WTC11 (cell line): ENCODE measurements around the gene NOA1. TPM values are rescaled to one million over a fixed set of nuclear protein-coding genes. Genes with fewer than 3 reads are reported as not detected.
"Not testable (repeated sequence)": the region's sequence is repeated elsewhere in the genome, so short reads cannot be mapped to it uniquely, and the experiment has no call there.

Experiments used
- ATAC-seq: fragments of 200-7000 bp; cut with Tn5 transposase; 2 replicates; pipeline ENCODE4 v1.10.0; 2021; ENCODE audit warnings: mild to moderate bottlenecking, moderate library complexity
- CTCF ChIA-PET: fragments of 300-600 bp; sonication (Branson Sonifier 250); formaldehyde crosslinking; loops from one replicate; lab custom pipeline; 2021; ENCODE audit warnings: antibody characterized with exemption; lab: Charles Lee
- POLR2A ChIA-PET: fragments of 350-600 bp; sonication (Branson Sonifier 250); formaldehyde crosslinking; loops from one replicate; lab custom pipeline; 2021; ENCODE audit warnings: antibody characterized with exemption; lab: Charles Lee
- DNase-seq: peaks from one replicate; pipeline ENCODE4 v3.0.0; 2021; ENCODE audit warnings: low spot score
- H3K27ac Mint-ChIP-seq: 2 replicates; pipeline ENCODE4 v1.8.0; 2021; ENCODE audit warnings: mixed read lengths
- H3K27me3 Mint-ChIP-seq: 2 replicates; pipeline ENCODE4 v1.8.0; 2021; ENCODE audit warnings: low read depth, mild to moderate bottlenecking, moderate library complexity, mixed read lengths
- H3K36me3 Mint-ChIP-seq: 2 replicates; pipeline ENCODE4 v1.8.0; 2021; ENCODE audit warnings: mixed read lengths
- H3K4me1 Mint-ChIP-seq: 2 replicates; pipeline ENCODE4 v1.8.0; 2022; ENCODE audit warnings: mixed read lengths
- H3K4me3 Mint-ChIP-seq: 2 replicates; pipeline ENCODE4 v1.8.0; 2021; ENCODE audit warnings: mild to moderate bottlenecking, moderate library complexity, mixed read lengths
- H3K9me3 Mint-ChIP-seq: 2 replicates; pipeline ENCODE4 v1.8.0; 2021; ENCODE audit warnings: mixed read lengths
- ERG ChIP-seq: fragments of 250-450 bp; sonication (Bioruptor Pico); IDR thresholded peaks from 2 replicates; pipeline ENCODE4 v1.8.0; 2021; ENCODE audit warnings: mild to moderate bottlenecking
- FOXK1 ChIP-seq: sonication (generic); formaldehyde crosslinking; IDR thresholded peaks from 2 replicates; pipeline ENCODE4 v1.8.0; 2022; ENCODE audit warnings: mild to moderate bottlenecking, moderate library complexity, missing genetic modification reagents
- GABPB1 ChIP-seq: sonication (generic); formaldehyde crosslinking; IDR thresholded peaks from 2 replicates; pipeline ENCODE4 v1.8.1; 2023; ENCODE audit warnings: mild to moderate bottlenecking, missing genetic modification reagents
- JUN ChIP-seq: sonication (generic); formaldehyde crosslinking; IDR thresholded peaks from 2 replicates; pipeline ENCODE4 v1.8.0; 2023; ENCODE audit warnings: mild to moderate bottlenecking, missing genetic modification reagents
- MYBL2 ChIP-seq: sonication (generic); formaldehyde crosslinking; IDR thresholded peaks from 2 replicates; pipeline ENCODE4 v1.8.1; 2023; ENCODE audit warnings: mild to moderate bottlenecking, moderate library complexity, missing genetic modification reagents
- NR1H2 ChIP-seq: sonication (generic); formaldehyde crosslinking; IDR thresholded peaks from 2 replicates; pipeline ENCODE4 v1.9.0; 2021; ENCODE audit warnings: mild to moderate bottlenecking, moderate library complexity, missing genetic modification reagents
- NR2C2 ChIP-seq: sonication (generic); formaldehyde crosslinking; IDR thresholded peaks from 2 replicates; pipeline ENCODE4 v1.8.0; 2022; ENCODE audit warnings: mild to moderate bottlenecking, missing genetic modification reagents
- PRRX2 ChIP-seq: fragments of 250-450 bp; sonication (Bioruptor Pico); IDR thresholded peaks from 2 replicates; pipeline ENCODE4 v1.8.0; 2021; ENCODE audit warnings: mild to moderate bottlenecking
- TEAD1 ChIP-seq: sonication (generic); formaldehyde crosslinking; IDR thresholded peaks from 2 replicates; pipeline ENCODE4 v1.8.0; 2022; ENCODE audit warnings: mild to moderate bottlenecking, missing genetic modification reagents
- total RNA-seq: library from RNA; stranded (reverse); gene quantifications from 3 replicates; pipeline ENCODE4 v1.2.3, GENCODE V29; 2021
- TF ChIP-seq, protein P1 (sequence below): fragments of 250-450 bp; sonication (Bioruptor Pico); IDR thresholded peaks from 2 replicates; pipeline ENCODE4 v1.9.0; 2021; ENCODE audit warnings: mild to moderate bottlenecking
- TF ChIP-seq, protein P2 (sequence below): sonication (generic); formaldehyde crosslinking; conservative IDR thresholded peaks from 2 replicates; pipeline ENCODE4 v1.8.1; 2022; ENCODE audit warnings: mild to moderate bottlenecking, missing genetic modification reagents

NOA1 gene
- total RNA-seq, 1 experiment from 2014 or later, result 35.7 TPM

- POLR2A ChIA-PET, result interaction anchor here (0.7 kb wide), 1 partner anchor 498 kb away, joined by 3 read pairs; no protein-coding TSS in a partner anchor
- Mint-ChIP-seq H3K36me3 (peaks cover 58% of the 10 kb centered on the region), H3K4me1 (peaks cover 5% of the 10 kb centered on the region; the same call in 1 of the 2 replicates), H3K9me3 (no peaks in the 10 kb centered on the region; the same call in 1 of the 2 replicates), H3K4me3 (no peak overlapping the region), H3K27me3 (no peaks in the 10 kb centered on the region), H3K27ac (no peak overlapping the region)
- TF ChIP-seq JUN (CRISPR knock-in tag) (no peak), MYBL2 (CRISPR knock-in tag) (no peak)
- CTCF ChIA-PET, result no interaction called here
- DNase-seq (no peak), ATAC-seq (no peak)
These were observed 50.2 kb downstream of the NOA1 start for GRCh38 chr4:56927196-56927595.

DNA sequence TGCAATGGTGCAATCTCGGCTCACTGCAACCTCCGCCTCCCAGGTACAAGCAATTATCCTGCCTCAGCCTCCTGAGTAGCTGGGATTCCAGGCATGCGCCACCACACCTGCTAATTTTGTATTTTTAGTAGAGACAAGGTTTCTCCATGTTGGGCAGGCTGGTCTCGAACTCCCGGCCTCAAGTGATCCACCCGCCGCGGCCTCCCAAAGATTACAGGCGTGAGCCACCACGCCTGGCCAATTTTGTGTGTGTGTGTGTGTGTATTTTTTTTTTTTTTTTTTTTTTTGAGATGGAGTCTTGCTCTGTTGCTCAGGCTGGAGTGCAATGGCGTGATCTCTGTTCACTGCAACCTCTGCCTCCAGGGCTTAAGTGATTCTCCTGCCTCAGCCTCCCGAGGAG, 62.4 kb downstream of the NOA1 start:
- peaks cover 38% of the 10 kb centered on the region for H3K36me3 Mint-ChIP-seq
- H3K27ac Mint-ChIP-seq, CTCF ChIA-PET, H3K4me3 Mint-ChIP-seq, H3K27me3 Mint-ChIP-seq, POLR2A ChIA-PET, DNase-seq, ATAC-seq, H3K9me3 Mint-ChIP-seq: not testable (repeated sequence)
- H3K4me1 Mint-ChIP-seq, result peaks cover 25% of the 10 kb centered on the region

- no peak for TF ChIP-seq ERG
- TF ChIP-seq GABPB1, result no peak
- TF ChIP-seq NR2C2 (CRISPR knock-in tag), result no peak
- TF ChIP-seq, protein P1, sequence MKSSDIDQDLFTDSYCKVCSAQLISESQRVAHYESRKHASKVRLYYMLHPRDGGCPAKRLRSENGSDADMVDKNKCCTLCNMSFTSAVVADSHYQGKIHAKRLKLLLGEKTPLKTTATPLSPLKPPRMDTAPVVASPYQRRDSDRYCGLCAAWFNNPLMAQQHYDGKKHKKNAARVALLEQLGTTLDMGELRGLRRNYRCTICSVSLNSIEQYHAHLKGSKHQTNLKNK, result no peak
- TF ChIP-seq PRRX2 (CRISPR knock-in tag), result no peak
- TF ChIP-seq, protein P2, sequence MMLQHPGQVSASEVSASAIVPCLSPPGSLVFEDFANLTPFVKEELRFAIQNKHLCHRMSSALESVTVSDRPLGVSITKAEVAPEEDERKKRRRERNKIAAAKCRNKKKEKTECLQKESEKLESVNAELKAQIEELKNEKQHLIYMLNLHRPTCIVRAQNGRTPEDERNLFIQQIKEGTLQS, result no peak
- TF ChIP-seq TEAD1 (CRISPR knock-in tag), result no peak
- TF ChIP-seq NR1H2 (CRISPR knock-in tag), result no peak
- no peak for TF ChIP-seq FOXK1 (CRISPR knock-in tag)
- H3K36me3 Mint-ChIP-seq, result peaks cover 33% of the 10 kb centered on the region
- ChIA-PET POLR2A (no interaction called here), CTCF (no interaction called here)
- H3K4me1 Mint-ChIP-seq, result peaks cover 29% of the 10 kb centered on the region
- H3K27ac Mint-ChIP-seq, result no peak overlapping the region
- no peaks in the 10 kb centered on the region for H3K27me3 Mint-ChIP-seq
- no peak for ATAC-seq
- H3K9me3 Mint-ChIP-seq, result no peaks in the 10 kb centered on the region
- no peak overlapping the region for H3K4me3 Mint-ChIP-seq
- no peak for DNase-seq
These were observed 63.1 kb downstream of the NOA1 start for GRCh38 chr4:56914336-56914735.

Other genes with a start within 250 kb of the NOA1 start
- 0.92 to 1.6 TPM (median 1.3 TPM) in 3 replicates for gene SPINK2, start 155.9 kb downstream of the NOA1 start, total RNA-seq
- 73.9 to 76.4 TPM (median 75.1 TPM) in 3 replicates for gene REST, start 69.7 kb downstream of the NOA1 start, total RNA-seq
- 97.0 to 117 TPM (median 98.1 TPM) in 3 replicates for gene POLR2B, start 1.3 kb upstream of the NOA1 start, total RNA-seq
- gene IGFBP7, start 132.8 kb upstream of the NOA1 start, total RNA-seq, result 1.0 to 1.5 TPM (median 1.4 TPM) in 3 replicates